ENCODE results near the gene HIF1A. TPM values are rescaled to one million over a fixed set of nuclear protein-coding genes. Genes with fewer than 3 reads are reported as not detected.

HIF1A gene
- total and polyA plus RNA-seq, 8 donors: 145 to 272 (median 204) TPM

DNA sequence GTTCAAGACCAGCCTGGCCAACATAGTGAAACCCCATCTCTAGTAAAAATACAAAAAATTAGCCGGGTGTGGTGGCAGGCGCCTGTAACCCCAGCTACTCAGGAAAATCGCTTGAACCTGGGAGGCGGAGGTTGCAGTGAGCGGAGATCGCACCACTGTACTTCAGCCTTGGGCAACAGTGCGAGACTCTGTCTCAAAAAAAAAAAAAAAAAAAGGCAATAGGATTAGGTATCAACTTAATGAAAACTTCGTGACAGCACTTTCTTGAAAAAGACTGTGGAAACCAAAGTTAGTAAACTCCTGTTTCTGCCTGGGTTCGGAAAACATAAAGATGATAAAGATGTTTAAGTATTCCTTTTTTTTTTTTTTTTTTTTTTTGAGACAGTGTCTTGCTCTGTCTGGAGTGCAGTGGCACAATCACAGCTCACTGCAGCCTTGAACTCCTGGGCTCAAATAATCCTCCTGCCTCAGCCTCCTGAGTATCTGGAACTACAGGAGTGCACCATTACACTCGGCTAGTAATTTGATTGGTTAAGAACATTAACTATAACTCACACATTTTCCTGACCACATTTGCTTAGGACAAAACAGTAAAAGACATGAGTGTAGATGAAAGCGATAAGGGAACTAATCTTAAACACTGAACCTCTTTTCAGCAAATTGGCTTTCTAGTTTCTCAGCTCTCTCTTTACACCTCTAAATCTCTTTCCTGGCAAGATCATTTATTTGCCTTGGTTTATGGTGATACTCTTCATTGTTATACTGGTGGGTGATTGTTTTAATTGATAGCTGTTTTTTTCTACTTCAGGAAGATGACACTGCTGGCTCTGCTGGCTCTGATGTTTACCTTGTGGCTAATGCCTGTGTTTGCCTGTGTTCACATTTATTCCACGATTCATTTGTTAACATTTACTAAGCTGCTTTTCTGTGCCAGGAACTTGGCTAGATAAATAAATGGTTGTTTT is 15.8 kb downstream of the HIF1A start:
- Histone ChIP-seq H3K27ac (peak overlapping the region; percentile 0 to 13), H3K9me3 (no peaks in the 10 kb centered on the region), H3K4me1 (peaks cover 26 to 77% of the 10 kb centered on the region in 2 donors), H3K36me3 (no peaks in the 10 kb centered on the region), H3K27me3 (no peaks in the 10 kb centered on the region), H3K4me3 (no peak overlapping the region)
- DNase-seq: no peak
- TF ChIP-seq CTCF (IDR thresholded peaks at IDR 0.05): no peak
- intact Hi-C loops (cut with DNase I): no loop called here
- no peak for ATAC-seq

DNA sequence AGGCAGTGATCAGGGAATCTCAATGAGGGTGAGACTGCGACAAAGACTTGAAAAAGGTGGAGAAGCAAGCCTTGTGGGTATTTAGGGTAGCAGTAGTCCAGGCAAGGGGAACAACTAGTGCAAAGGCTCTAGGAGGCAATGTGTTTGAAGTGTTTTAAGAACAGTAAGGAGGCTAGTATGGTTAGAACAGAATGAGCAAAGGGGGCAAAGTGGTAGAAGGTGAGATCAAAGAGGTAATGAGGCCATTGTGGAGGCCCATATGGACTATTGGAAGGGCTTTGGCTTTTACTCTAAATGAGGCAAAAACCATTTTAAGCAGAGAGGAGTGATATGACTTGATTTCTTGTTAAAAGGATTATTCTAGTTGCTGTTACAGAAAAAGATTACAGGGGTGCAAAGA is 16.8 kb downstream of the HIF1A start:
- Histone ChIP-seq H3K4me3 (no peak overlapping the region), H3K27ac (peak overlapping the region; percentile 0 to 13), H3K27me3 (no peaks in the 10 kb centered on the region), H3K4me1 (peaks cover 17 to 81% of the 10 kb centered on the region in 2 donors), H3K9me3 (no peaks in the 10 kb centered on the region), H3K36me3 (no peaks in the 10 kb centered on the region)
- intact Hi-C loops (cut with DNase I): no loop called here
- no peak for TF ChIP-seq CTCF (IDR thresholded peaks at IDR 0.05)
- DNase-seq (no peak), ATAC-seq (no peak)

DNA sequence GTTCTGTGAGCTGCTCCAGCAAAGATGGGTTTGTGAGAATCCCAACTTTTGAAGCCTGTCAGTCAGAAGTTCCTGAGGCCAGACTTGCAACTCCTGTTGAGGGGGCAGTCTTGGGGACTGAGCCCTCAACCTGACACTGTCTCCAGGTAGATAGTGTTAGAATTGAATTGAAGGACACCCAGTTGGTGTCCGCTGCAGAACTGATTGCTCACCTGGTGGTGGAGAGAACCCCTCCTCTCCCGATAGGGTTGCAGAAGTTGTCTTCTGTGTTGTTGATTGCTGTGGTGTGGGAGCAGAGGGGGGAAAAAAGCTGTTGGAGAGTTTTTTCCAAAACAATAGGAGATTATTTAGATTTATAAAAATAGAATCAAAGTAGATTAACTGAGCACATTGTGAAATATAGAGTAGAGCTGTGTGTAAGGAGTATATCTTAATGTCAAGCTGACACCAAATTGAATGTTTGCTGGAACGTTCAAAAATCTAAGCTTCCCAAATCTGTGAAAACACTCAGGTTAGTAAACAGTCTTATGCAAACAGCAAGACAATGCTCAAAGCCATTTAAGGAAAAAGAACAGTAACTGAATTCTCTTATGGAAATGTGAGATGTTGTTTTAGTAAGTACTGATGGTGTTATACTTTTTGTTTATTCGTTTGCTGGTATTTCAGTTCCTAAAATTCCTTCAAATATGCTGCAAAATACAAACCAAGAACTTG is 18.6 kb downstream of the HIF1A start:
- no peak for DNase-seq
- Histone ChIP-seq H3K27me3 (no peaks in the 10 kb centered on the region), H3K36me3 (no peaks in the 10 kb centered on the region), H3K9me3 (no peaks in the 10 kb centered on the region), H3K4me3 (no peak overlapping the region), H3K4me1 (peaks cover 19 to 94% of the 10 kb centered on the region in 2 donors), H3K27ac (peak overlapping the region in 1 of 2 donors; percentile 29)
- intact Hi-C loops (cut with DNase I): no loop called here
- ATAC-seq: no peak
- no peak for TF ChIP-seq CTCF (IDR thresholded peaks at IDR 0.05)

- no peaks in the 10 kb centered on the region for H3K27me3 ChIP-seq
- TF ChIP-seq CTCF (IDR thresholded peaks at IDR 0.05): no peak
- intact Hi-C loops (cut with DNase I): no loop called here
- peaks cover 28 to 87% of the 10 kb centered on the region in 2 donors for H3K4me1 ChIP-seq
- DNase-seq: no peak
- H3K27ac ChIP-seq: no peak overlapping the region
- no peak overlapping the region for H3K4me3 ChIP-seq
- H3K9me3 ChIP-seq: no peaks in the 10 kb centered on the region
- ATAC-seq: no peak
- H3K36me3 ChIP-seq: peaks cover 0 to 11% of the 10 kb centered on the region in 2 donors
Observed at GRCh38 chr14:61716956-61717355, 21.6 kb downstream of the HIF1A start.

DNA sequence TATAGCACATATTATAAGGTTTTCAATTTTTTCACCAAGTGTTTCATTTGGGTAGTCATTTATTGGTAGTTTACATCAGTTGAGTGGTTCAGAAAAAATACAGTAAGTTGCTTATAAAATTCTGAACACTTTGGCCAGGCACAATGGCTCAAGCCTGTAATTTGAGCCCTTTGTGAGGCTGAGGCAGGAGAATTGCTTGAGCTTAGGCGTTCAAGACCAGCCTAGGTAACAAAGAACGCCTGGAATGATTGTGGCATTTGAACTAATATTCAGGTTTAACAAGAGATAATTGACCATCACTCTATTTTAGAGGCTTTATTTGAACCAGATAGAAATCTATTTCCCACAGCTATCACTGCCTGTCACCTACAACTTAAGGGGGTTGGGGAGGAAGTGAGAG is 22.7 kb downstream of the HIF1A start:
- TF ChIP-seq CTCF (IDR thresholded peaks at IDR 0.05): no peak
- Histone ChIP-seq H3K36me3 (peaks cover 0 to 22% of the 10 kb centered on the region in 2 donors), H3K4me3 (no peak overlapping the region), H3K4me1 (peaks cover 21 to 76% of the 10 kb centered on the region in 2 donors), H3K27me3 (no peaks in the 10 kb centered on the region), H3K27ac (no peak overlapping the region), H3K9me3 (no peaks in the 10 kb centered on the region)
- ATAC-seq (no peak), DNase-seq (no peak)
- intact Hi-C loops (cut with DNase I): no loop called here
